ENCODE measurements around the gene PRR5. TPM values are rescaled to one million over a fixed set of nuclear protein-coding genes. Genes with fewer than 3 reads are reported as not detected.
"Not testable (repeated sequence)": the region's sequence is repeated elsewhere in the genome, so short reads cannot be mapped to it uniquely, and the experiment has no call there.

PRR5 gene
- total and polyA plus RNA-seq, 2 donors (not counting 1 experiment from before 2014, with no cell fraction given), result 2.4 to 8.6 TPM

GRCh38 chr22:44739024-44739423, 37.0 kb downstream of the PRR5 start:
- TF ChIP-seq CTCF (conservative IDR thresholded peaks at IDR 0.05 in 1 of 2, IDR thresholded peaks at IDR 0.05 in 1 of 2; ENCODE audit: low read depth in 1 of 2, low read length in 2 of 2), result no peak
- TF ChIP-seq EZH2 (IDR thresholded peaks at IDR 0.05; ENCODE audit: low read length, missing control alignments), result no peak
- no peak overlapping the region for H3K27ac ChIP-seq (ENCODE audit: insufficient read depth, low read length)

GRCh38 chr22:44739666-44740065, 37.7 kb downstream of the PRR5 start:
- not testable (repeated sequence) for H3K9ac ChIP-seq (ENCODE audit: insufficient read depth, low read length)
- DNase-seq (ENCODE audit: low read depth in 2 of 2), result peak in 1 of 2 donors; percentile 79

More at GRCh38 chr22:44739024-44739423, 37.0 kb downstream of the PRR5 start:
- no peak overlapping the region for H3K4me3 ChIP-seq (replicated peaks in 1 of 4; ENCODE audit: control extremely low read depth in 1 of 4, insufficient read depth in 1 of 4, low read depth in 3 of 4, low read length in 4 of 4)
- H3K9ac ChIP-seq (ENCODE audit: insufficient read depth, low read length), result no peak overlapping the region
- no peaks in the 10 kb centered on the region for H4K20me1 ChIP-seq (ENCODE audit: control insufficient read depth, extremely low read depth, insufficient read depth, low read length)
- no peak overlapping the region for H2AFZ ChIP-seq (ENCODE audit: low read length)
- no peaks in the 10 kb centered on the region for H3K9me3 ChIP-seq (ENCODE audit: control insufficient read depth, insufficient read depth, low read depth, low read length)
- no peaks in the 10 kb centered on the region for H3K79me2 ChIP-seq (ENCODE audit: control insufficient read depth, insufficient read depth, low read length)
- H3K4me2 ChIP-seq (ENCODE audit: extremely low read depth, insufficient read depth, low read length), result no peak overlapping the region
- no peaks in the 10 kb centered on the region for H3K4me1 ChIP-seq (ENCODE audit: control insufficient read depth, extremely low read depth, insufficient read depth, low read length)
- no peaks in the 10 kb centered on the region for H3K36me3 ChIP-seq (ENCODE audit: control insufficient read depth, insufficient read depth, low read length)
- peaks cover 13% of the 10 kb centered on the region for H3K27me3 ChIP-seq (ENCODE audit: control insufficient read depth, insufficient read depth, low read length)
- no peak for DNase-seq (ENCODE audit: low read depth in 2 of 2)

GRCh38 chr22:44740307-44740706, 38.3 kb downstream of the PRR5 start:
- Histone ChIP-seq H3K9ac (ENCODE audit: insufficient read depth, low read length) (no peak overlapping the region), H2AFZ (ENCODE audit: low read length) (no peak overlapping the region), H3K27ac (ENCODE audit: insufficient read depth, low read length) (no peak overlapping the region), H3K4me3 (replicated peaks in 1 of 4; ENCODE audit: control extremely low read depth in 1 of 4, insufficient read depth in 1 of 4, low read depth in 3 of 4, low read length in 4 of 4) (no peak overlapping the region), H3K9me3 (ENCODE audit: control insufficient read depth, insufficient read depth, low read depth, low read length) (no peaks in the 10 kb centered on the region), H3K79me2 (ENCODE audit: control insufficient read depth, insufficient read depth, low read length) (no peaks in the 10 kb centered on the region), H4K20me1 (ENCODE audit: control insufficient read depth, extremely low read depth, insufficient read depth, low read length) (no peaks in the 10 kb centered on the region), H3K27me3 (ENCODE audit: control insufficient read depth, insufficient read depth, low read length) (peaks cover 17% of the 10 kb centered on the region), H3K4me2 (ENCODE audit: extremely low read depth, insufficient read depth, low read length) (no peak overlapping the region), H3K4me1 (ENCODE audit: control insufficient read depth, extremely low read depth, insufficient read depth, low read length) (no peaks in the 10 kb centered on the region), H3K36me3 (ENCODE audit: control insufficient read depth, insufficient read depth, low read length) (no peaks in the 10 kb centered on the region)
- TF ChIP-seq EZH2 (IDR thresholded peaks at IDR 0.05; ENCODE audit: low read length, missing control alignments) (no peak), CTCF (conservative IDR thresholded peaks at IDR 0.05 in 1 of 2, IDR thresholded peaks at IDR 0.05 in 1 of 2; ENCODE audit: low read depth in 1 of 2, low read length in 2 of 2) (no peak)
- no peak for DNase-seq (ENCODE audit: low read depth in 2 of 2)

More at GRCh38 chr22:44739666-44740065, 37.7 kb downstream of the PRR5 start:
- H3K27me3 ChIP-seq (ENCODE audit: control insufficient read depth, insufficient read depth, low read length), result peaks cover 13% of the 10 kb centered on the region
- not testable (repeated sequence) for H3K79me2 ChIP-seq (ENCODE audit: control insufficient read depth, insufficient read depth, low read length); H3K36me3 ChIP-seq (ENCODE audit: control insufficient read depth, insufficient read depth, low read length); H4K20me1 ChIP-seq (ENCODE audit: control insufficient read depth, extremely low read depth, insufficient read depth, low read length); H3K4me1 ChIP-seq (ENCODE audit: control insufficient read depth, extremely low read depth, insufficient read depth, low read length); H3K27ac ChIP-seq (ENCODE audit: insufficient read depth, low read length); H2AFZ ChIP-seq (ENCODE audit: low read length); H3K9me3 ChIP-seq (ENCODE audit: control insufficient read depth, insufficient read depth, low read depth, low read length); H3K4me3 ChIP-seq (replicated peaks in 1 of 4; ENCODE audit: control extremely low read depth in 1 of 4, insufficient read depth in 1 of 4, low read depth in 3 of 4, low read length in 4 of 4); H3K4me2 ChIP-seq (ENCODE audit: extremely low read depth, insufficient read depth, low read length)
